OCI-LY3 (cell line): ENCODE measurements around the gene OR2A12.

Source experiments
- EZH2phosphoT487 ChIP-seq: fragments of 200-600 bp; shearing (Covaris generic); IDR thresholded peaks from 2 replicates; pipeline ENCODE4 v1.6.1; 2018; ENCODE audit warnings: antibody characterized with exemption, mixed run types, low read depth
- TF ChIP-seq, protein P1 (sequence below): fragments of 200-600, 300-600 bp; sonication (generic); IDR thresholded peaks from 2 replicates; pipeline ENCODE4 v1.5.1; 2014; ENCODE audit warnings: antibody characterized with exemption, low read length, low read depth

DNA sequence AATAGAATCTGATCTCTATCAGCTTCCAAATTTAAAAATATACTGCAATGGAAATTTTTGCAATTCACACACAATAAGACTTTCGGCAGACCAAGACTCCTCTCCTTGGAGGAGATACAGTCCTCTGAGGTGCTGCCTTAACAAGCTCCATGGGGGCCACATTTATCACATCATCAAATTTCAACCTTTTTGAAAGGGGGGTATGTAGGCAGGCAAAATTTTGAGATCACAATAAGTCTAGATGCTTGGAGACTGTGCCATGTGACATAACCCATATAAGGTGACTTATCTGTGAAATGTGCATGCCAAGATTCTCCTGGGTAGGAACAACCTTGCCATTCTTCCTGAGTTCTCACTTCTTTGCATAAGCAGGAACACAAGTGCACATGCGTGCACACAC lies at the start of gene OR2A12:
- TF ChIP-seq, protein P1, sequence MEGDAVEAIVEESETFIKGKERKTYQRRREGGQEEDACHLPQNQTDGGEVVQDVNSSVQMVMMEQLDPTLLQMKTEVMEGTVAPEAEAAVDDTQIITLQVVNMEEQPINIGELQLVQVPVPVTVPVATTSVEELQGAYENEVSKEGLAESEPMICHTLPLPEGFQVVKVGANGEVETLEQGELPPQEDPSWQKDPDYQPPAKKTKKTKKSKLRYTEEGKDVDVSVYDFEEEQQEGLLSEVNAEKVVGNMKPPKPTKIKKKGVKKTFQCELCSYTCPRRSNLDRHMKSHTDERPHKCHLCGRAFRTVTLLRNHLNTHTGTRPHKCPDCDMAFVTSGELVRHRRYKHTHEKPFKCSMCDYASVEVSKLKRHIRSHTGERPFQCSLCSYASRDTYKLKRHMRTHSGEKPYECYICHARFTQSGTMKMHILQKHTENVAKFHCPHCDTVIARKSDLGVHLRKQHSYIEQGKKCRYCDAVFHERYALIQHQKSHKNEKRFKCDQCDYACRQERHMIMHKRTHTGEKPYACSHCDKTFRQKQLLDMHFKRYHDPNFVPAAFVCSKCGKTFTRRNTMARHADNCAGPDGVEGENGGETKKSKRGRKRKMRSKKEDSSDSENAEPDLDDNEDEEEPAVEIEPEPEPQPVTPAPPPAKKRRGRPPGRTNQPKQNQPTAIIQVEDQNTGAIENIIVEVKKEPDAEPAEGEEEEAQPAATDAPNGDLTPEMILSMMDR = no peak
- TF ChIP-seq EZH2phosphoT487 = no peak
